ENCODE data around the gene KSR2. TPM values are rescaled to one million over a fixed set of nuclear protein-coding genes. Genes with fewer than 3 reads are reported as not detected.

Gene KSR2
- total RNA-seq, 1 donor from 2014 or later, result 1.4 TPM

- Histone ChIP-seq H3K9me3 (no peaks in the 10 kb centered on the region), H3K27ac (no peak overlapping the region), H3K36me3 (no peaks in the 10 kb centered on the region), H3K4me1 (no peaks in the 10 kb centered on the region), H3K4me3 (no peak overlapping the region), H3K27me3 (peaks cover 8% of the 10 kb centered on the region)
- intact Hi-C loops (cut with DNase I), result loop anchor here (10.0 kb wide), 1 partner anchor 205 kb away; no protein-coding TSS in a partner anchor
- DNase-seq, result no peak
- no peak for ATAC-seq
- TF ChIP-seq CTCF (IDR thresholded peaks at IDR 0.05), result no peak
These were observed 388.6 kb downstream of the KSR2 start for GRCh38 chr12:117580015-117580717.

GRCh38 chr12:117577122-117577657 is 391.6 kb downstream of the KSR2 start:
- intact Hi-C loops (cut with DNase I), result no loop called here
- no peaks in the 10 kb centered on the region for H3K4me1 ChIP-seq
- H3K4me3 ChIP-seq, result no peak overlapping the region
- H3K9me3 ChIP-seq, result no peaks in the 10 kb centered on the region
- no peak overlapping the region for H3K27ac ChIP-seq
- DNase-seq, result no peak
- no peak for ATAC-seq
- TF ChIP-seq CTCF (IDR thresholded peaks at IDR 0.05), result no peak
- H3K27me3 ChIP-seq, result peaks cover 3% of the 10 kb centered on the region
- no peaks in the 10 kb centered on the region for H3K36me3 ChIP-seq

- TF ChIP-seq CTCF (IDR thresholded peaks at IDR 0.05), result no peak
- DNase-seq (no peak), ATAC-seq (no peak)
- H3K4me1 ChIP-seq, result no peaks in the 10 kb centered on the region
- H3K36me3 ChIP-seq, result no peaks in the 10 kb centered on the region
- H3K27me3 ChIP-seq, result no peaks in the 10 kb centered on the region
- no peak overlapping the region for H3K27ac ChIP-seq
- intact Hi-C loops (cut with DNase I), result no loop called here
- H3K4me3 ChIP-seq, result no peak overlapping the region
- no peaks in the 10 kb centered on the region for H3K9me3 ChIP-seq
These were observed 392.7 kb downstream of the KSR2 start for GRCh38 chr12:117576053-117576452.

- H3K27ac ChIP-seq, result no peak overlapping the region
- no peak for TF ChIP-seq CTCF (IDR thresholded peaks at IDR 0.05)
- H3K4me3 ChIP-seq, result no peak overlapping the region
- intact Hi-C loops (cut with DNase I), result no loop called here
- ATAC-seq (no peak), DNase-seq (no peak)
- H3K9me3 ChIP-seq, result no peaks in the 10 kb centered on the region
- no peaks in the 10 kb centered on the region for H3K4me1 ChIP-seq
- H3K36me3 ChIP-seq, result no peaks in the 10 kb centered on the region
- H3K27me3 ChIP-seq, result no peaks in the 10 kb centered on the region
These were observed 394.1 kb downstream of the KSR2 start for GRCh38 chr12:117574655-117575054.

- H3K36me3 ChIP-seq, result no peaks in the 10 kb centered on the region
- no peak overlapping the region for H3K27ac ChIP-seq
- H3K4me1 ChIP-seq, result no peaks in the 10 kb centered on the region
- TF ChIP-seq CTCF (IDR thresholded peaks at IDR 0.05), result no peak
- no peaks in the 10 kb centered on the region for H3K27me3 ChIP-seq
- DNase-seq, result no peak
- no peak for ATAC-seq
- intact Hi-C loops (cut with DNase I), result no loop called here
- H3K9me3 ChIP-seq, result no peaks in the 10 kb centered on the region
- no peak overlapping the region for H3K4me3 ChIP-seq
These were observed 396.0 kb downstream of the KSR2 start for GRCh38 chr12:117572755-117573154.

Data from upper lobe of right lung (tissue), 1 donor.